Prostate gland (tissue), 2 donors: ENCODE data around the gene BDH2. TPM values are rescaled to one million over a fixed set of nuclear protein-coding genes. Genes with fewer than 3 reads are reported as not detected.

ENCODE experiments used
- DNase-seq: peaks from one replicate; pipeline ENCODE4 v3.0.0-alpha.2; 2019; ENCODE audit warnings: low spot score
- H3K27ac ChIP-seq, 2 donors: fragments of 200-600 bp; sonication (generic); 2 replicates each; pipeline ENCODE4 v1.5.1; 2017 to 2019
- H3K27me3 ChIP-seq: fragments of 200-600 bp; sonication (generic); replicated peaks from 2 replicates; pipeline ENCODE4 v1.5.1; 2019; ENCODE audit not compliant: insufficient read depth
- H3K36me3 ChIP-seq, 2 donors: fragments of 200-600 bp; sonication (generic); 1 replicate in 1 of 2; 2 replicates in 1 of 2; pipeline versions ENCODE4 v1.5.1 to v1.8.1; 2017 to 2019
- H3K4me1 ChIP-seq: fragments of 200-600 bp; sonication (generic); replicated peaks from 2 replicates; pipeline ENCODE4 v1.5.1; 2019
- H3K4me3 ChIP-seq, 2 donors: fragments of 200-600 bp; sonication (generic); 2 replicates each; pipeline ENCODE4 v1.5.1; 2017 to 2019
- H3K9me3 ChIP-seq: fragments of 200-600 bp; sonication (generic); 2 replicates; pipeline ENCODE4 v1.5.1; 2017
- CTCF ChIP-seq, 4 experiments: fragments of 200-600 bp in 2 of 4; fragments of 450-650 bp in 2 of 4; sonication (generic) in 2 of 4; IDR thresholded peaks; 1 replicate in 3 of 4; 2 replicates in 1 of 4; pipeline ENCODE4 v1.5.1; 2016 to 2019; ENCODE audit warnings: antibody characterized with exemption in 4 of 4, mild to moderate bottlenecking in 2 of 4, moderate library complexity in 2 of 4
- POLR2A ChIP-seq: fragments of 450-650 bp; IDR thresholded peaks from one replicate; pipeline ENCODE4 v1.6.1; 2016; ENCODE audit warnings: antibody characterized with exemption, mild to moderate bottlenecking
- POLR2AphosphoS5 ChIP-seq: sonication (generic); formaldehyde crosslinking; IDR thresholded peaks from one replicate; pipeline ENCODE4 v1.6.1; 2017; ENCODE audit warnings: antibody characterized with exemption
- WGBS: methylation state at CpG from one replicate; pipeline ENCODE4 v1.1.5; 2018; 5-methylcytosine and 5-hydroxymethylcytosine counted together
- intact Hi-C: fragments of 100-400 bp; cut with DNase I; formaldehyde crosslinking; loops from one replicate; pipeline ENCODE4 v1.14.2; 2022
- total RNA-seq, 2 donors: library from RNA; depleted of rRNA; stranded (reverse); fragments of >200 nt; gene quantifications; one replicate each; pipeline ENCODE4 v1.1.0, GENCODE V29; 2016

BDH2 gene
- total RNA-seq, 2 donors from 2014 or later: 41.5 to 54.1 TPM

- 100% methylated on average over 2 of the region's 2 CpGs for WGBS
- Histone ChIP-seq H3K27me3 (no peaks in the 10 kb centered on the region), H3K4me1 (no peaks in the 10 kb centered on the region), H3K4me3 (no peak overlapping the region), H3K36me3 (no peaks in the 10 kb centered on the region), H3K27ac (no peak overlapping the region), H3K9me3 (no peaks in the 10 kb centered on the region)
- no peak for DNase-seq
- intact Hi-C loops: loop anchor here (10.0 kb wide), 1 partner anchor 209 kb away; the partner anchor contains the start of gene CISD2
- TF ChIP-seq CTCF (IDR thresholded peaks at IDR 0.05) (no peak), POLR2AphosphoS5 (no peak), POLR2A (no peak)
Observed at GRCh38 chr4:103073792-103074438, 25.7 kb downstream of the BDH2 start.

DNA sequence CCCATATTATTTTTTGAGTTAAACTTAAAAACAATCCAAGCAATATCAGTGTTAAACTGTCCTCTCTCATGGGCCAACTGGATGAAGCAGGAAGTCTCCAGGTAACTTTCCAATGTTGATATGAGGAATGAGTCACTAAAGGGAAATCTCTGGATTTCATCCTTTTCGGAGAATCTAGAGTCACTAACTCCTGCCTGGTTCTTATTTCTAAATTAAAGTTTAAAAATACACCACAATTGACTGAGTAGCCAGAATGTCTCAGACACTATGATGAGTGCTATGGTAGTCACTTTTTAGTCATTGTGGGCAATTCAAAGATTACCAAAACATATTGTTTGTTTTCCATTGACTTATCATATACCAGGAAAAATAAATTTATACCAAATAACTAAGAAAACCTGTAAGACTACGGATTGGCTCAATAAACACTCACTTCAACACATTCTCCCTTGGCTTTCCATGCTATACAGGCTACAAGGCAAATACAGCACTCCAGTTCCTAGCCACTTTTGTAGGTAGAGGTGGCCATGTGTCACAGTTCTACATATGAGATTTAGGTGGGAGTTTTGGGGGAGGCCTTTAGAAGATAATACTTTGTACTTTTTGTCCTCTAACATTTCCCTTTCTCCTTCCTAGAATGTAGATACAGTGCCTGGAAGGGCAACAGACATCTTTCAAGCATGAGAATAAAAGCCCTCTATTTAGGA is 31.6 kb downstream of the BDH2 start:
- TF ChIP-seq POLR2A (no peak), POLR2AphosphoS5 (no peak), CTCF (IDR thresholded peaks at IDR 0.05) (no peak)
- no peak for DNase-seq
- intact Hi-C loops: no loop called here
- no peak overlapping the region for H3K4me3 ChIP-seq
- no peak overlapping the region for H3K27ac ChIP-seq
- H3K36me3 ChIP-seq: no peaks in the 10 kb centered on the region
- H3K4me1 ChIP-seq: no peaks in the 10 kb centered on the region
- 93% methylated on average over 2 of the region's 2 CpGs for WGBS
- no peaks in the 10 kb centered on the region for H3K9me3 ChIP-seq
- H3K27me3 ChIP-seq: no peaks in the 10 kb centered on the region

GRCh38 chr4:103060453-103061148 is 39.0 kb downstream of the BDH2 start:
- intact Hi-C loops: no loop called here
- DNase-seq: no peak
- no peak overlapping the region for H3K4me3 ChIP-seq
- no peaks in the 10 kb centered on the region for H3K36me3 ChIP-seq
- H3K4me1 ChIP-seq: no peaks in the 10 kb centered on the region
- no peaks in the 10 kb centered on the region for H3K9me3 ChIP-seq
- WGBS: 91% methylated on average over 2 of the region's 2 CpGs
- H3K27ac ChIP-seq: no peak overlapping the region
- TF ChIP-seq POLR2A: no peak
- TF ChIP-seq POLR2AphosphoS5: no peak
- no peak for TF ChIP-seq CTCF (IDR thresholded peaks at IDR 0.05)
- no peaks in the 10 kb centered on the region for H3K27me3 ChIP-seq

GRCh38 chr4:103054030-103054429 is 45.6 kb downstream of the BDH2 start:
- TF ChIP-seq POLR2A (no peak), POLR2AphosphoS5 (no peak), CTCF (IDR thresholded peaks at IDR 0.05) (no peak)
- Histone ChIP-seq H3K27me3 (no peaks in the 10 kb centered on the region), H3K36me3 (no peaks in the 10 kb centered on the region), H3K4me1 (no peaks in the 10 kb centered on the region), H3K9me3 (no peaks in the 10 kb centered on the region), H3K27ac (no peak overlapping the region), H3K4me3 (no peak overlapping the region)
- no peak for DNase-seq
- WGBS: 93% methylated on average over 3 of the region's 3 CpGs
- intact Hi-C loops: no loop called here
